ENCODE data around the gene CRISPLD2. TPM values are rescaled to one million over a fixed set of nuclear protein-coding genes. Genes with fewer than 3 reads are reported as not detected.

The CRISPLD2 gene
- total and polyA plus RNA-seq, 9 of the 15 experiments (the other 6 are each of a cell fraction or from before 2014, with no cell fraction given) = 0.03 to 0.24 (median 0.04) TPM; not detected in 4

- no peak overlapping the region for H3K27ac ChIP-seq (ENCODE audit: extremely low read depth, low read depth, low read length)
- FAIRE-seq (no peak), ATAC-seq (no peak), DNase-seq (ENCODE audit: extremely low read depth in 1 of 4, low spot score in 3 of 4) (no peak)
- H3K4me1 ChIP-seq (replicated peaks in 1 of 2; ENCODE audit: control insufficient read depth in 2 of 2, insufficient read depth in 2 of 2, low read length in 2 of 2) = peaks cover 0 to 9% of the 10 kb centered on the region in 2 experiments; a peak in 2 of 5 replicates
- TF ChIP-seq ZNF436 (CRISPR knock-in tag; IDR thresholded peaks at IDR 0.05) (no peak), CAMTA2 (CRISPR knock-in tag; conservative IDR thresholded peaks at IDR 0.05) (no peak)
- H3K36me3 ChIP-seq (ENCODE audit: control insufficient read depth, insufficient read depth, low read length) = no peaks in the 10 kb centered on the region
- peaks cover 50 to 59% of the 10 kb centered on the region in 2 experiments for H3K27me3 ChIP-seq (ENCODE audit: control insufficient read depth in 2 of 2, insufficient read depth in 2 of 2, low read length in 2 of 2)
- intact Hi-C loops (cut with micrococcal nuclease) (no loop called here), in situ Hi-C loops (cut with MboI) (no loop called here)
- no peak overlapping the region for H2AFZ ChIP-seq (ENCODE audit: low read depth, low read length)
- no peak overlapping the region for H3K4me3 ChIP-seq
- peaks cover 4% of the 10 kb centered on the region; the same call in 1 of the 2 replicates for H4K20me1 ChIP-seq (replicated peaks; ENCODE audit: control insufficient read depth, insufficient read depth, low read length)
- POLR2A ChIA-PET = interaction anchor here (0.7 to 1.1 kb wide), 2 partner anchors 33 to 59 kb away, joined by 3 read pairs; no protein-coding TSS in a partner anchor
- no peaks in the 10 kb centered on the region for H3K79me2 ChIP-seq (ENCODE audit: control insufficient read depth, insufficient read depth, low read length)
- no TSS peak for BruUV-seq (replicated peaks)
- 0% methylated on average over 7 of the region's 7 CpGs for WGBS (ENCODE audit: insufficient coverage, low coverage, missing lambda C conversion rate)
- CTCF ChIA-PET (ENCODE audit: low intra/inter-chr PET ratio) = interaction anchor here (0.6 kb wide), 1 partner anchor 58 kb away, joined by 3 read pairs; no protein-coding TSS in a partner anchor
- H3K9ac ChIP-seq (ENCODE audit: insufficient read depth in 1 of 2, low read depth in 2 of 2, low read length in 2 of 2) = no peak overlapping the region
- H3K9me3 ChIP-seq (replicated peaks; ENCODE audit: control insufficient read depth, insufficient read depth, low read depth, low read length) = no peaks in the 10 kb centered on the region
- no peak overlapping the region for H3K4me2 ChIP-seq (ENCODE audit: insufficient read depth, low read length)
- no peaks in the 10 kb centered on the region for H3K9me1 ChIP-seq (ENCODE audit: control insufficient read depth, insufficient read depth, low read length)
Observed at GRCh38 chr16:84919269-84919668, 99.5 kb downstream of the CRISPLD2 start.

DNA sequence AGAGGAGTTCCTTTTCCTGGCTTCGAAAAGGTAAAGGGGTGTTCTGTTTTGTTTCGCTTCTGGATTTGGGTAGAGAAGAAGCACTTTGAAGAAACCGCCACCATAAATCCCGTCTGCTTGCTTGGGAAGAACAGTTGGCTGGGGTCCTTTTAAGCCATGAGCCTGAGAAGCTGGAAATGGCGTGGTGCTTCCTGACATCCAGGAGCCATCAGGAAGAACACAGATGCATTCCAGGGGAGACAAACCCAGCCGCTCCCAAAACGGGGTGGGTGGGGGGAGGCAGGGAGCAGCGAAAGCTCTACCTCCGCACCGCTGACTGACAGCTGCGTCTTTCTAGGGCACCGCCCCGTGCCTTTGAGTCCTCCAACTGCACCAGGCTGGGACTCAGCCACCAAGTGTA is 99.9 kb downstream of the CRISPLD2 start:
- Histone ChIP-seq H3K9me3 (replicated peaks; ENCODE audit: control insufficient read depth, insufficient read depth, low read depth, low read length) (no peaks in the 10 kb centered on the region), H3K4me3 (no peak overlapping the region), H2AFZ (ENCODE audit: low read depth, low read length) (no peak overlapping the region), H3K27me3 (ENCODE audit: control insufficient read depth in 2 of 2, insufficient read depth in 2 of 2, low read length in 2 of 2) (peaks cover 47 to 54% of the 10 kb centered on the region in 2 experiments), H3K27ac (ENCODE audit: extremely low read depth, low read depth, low read length) (no peak overlapping the region), H3K9me1 (ENCODE audit: control insufficient read depth, insufficient read depth, low read length) (no peaks in the 10 kb centered on the region), H3K4me2 (ENCODE audit: insufficient read depth, low read length) (no peak overlapping the region), H3K9ac (ENCODE audit: insufficient read depth in 1 of 2, low read depth in 2 of 2, low read length in 2 of 2) (no peak overlapping the region), H3K79me2 (ENCODE audit: control insufficient read depth, insufficient read depth, low read length) (no peaks in the 10 kb centered on the region), H4K20me1 (replicated peaks; ENCODE audit: control insufficient read depth, insufficient read depth, low read length) (peaks cover 4% of the 10 kb centered on the region; the same call in 1 of the 2 replicates), H3K4me1 (replicated peaks in 1 of 2; ENCODE audit: control insufficient read depth in 2 of 2, insufficient read depth in 2 of 2, low read length in 2 of 2) (peaks cover 2 to 14% of the 10 kb centered on the region in 2 experiments; a peak in 4 of 5 replicates), H3K36me3 (ENCODE audit: control insufficient read depth, insufficient read depth, low read length) (no peaks in the 10 kb centered on the region)
- CTCF ChIA-PET (ENCODE audit: low intra/inter-chr PET ratio) = no interaction called here
- no TSS peak for BruUV-seq (replicated peaks)
- intact Hi-C loops (cut with micrococcal nuclease) = no loop called here
- POLR2A ChIA-PET = interaction anchor here (0.7 to 1.1 kb wide), 2 partner anchors 34 to 59 kb away, joined by 3 read pairs; no protein-coding TSS in a partner anchor
- 6% methylated on average over 13 of the region's 13 CpGs for WGBS (ENCODE audit: insufficient coverage, low coverage, missing lambda C conversion rate)
- in situ Hi-C loops (cut with MboI) = no loop called here
- FAIRE-seq = no peak
- DNase-seq (ENCODE audit: extremely low read depth in 1 of 4, low spot score in 3 of 4) = peak in 2 of 4 experiments; percentile 33 to 44
- ATAC-seq = peak; percentile 43; the same call in 2 of the 3 replicates
- TF ChIP-seq ZNF561 (CRISPR knock-in tag; conservative IDR thresholded peaks at IDR 0.05) (no peak), ZBTB34 (CRISPR knock-in tag; IDR thresholded peaks at IDR 0.05) (no peak), ZNF668 (CRISPR knock-in tag; IDR thresholded peaks at IDR 0.05) (no peak), CXXC5 (CRISPR knock-in tag; IDR thresholded peaks at IDR 0.05) (peak; percentile 84), CSDE1 (IDR thresholded peaks at IDR 0.05) (no peak), ZNF174 (CRISPR knock-in tag; IDR thresholded peaks at IDR 0.05) (no peak), HMGN3 (IDR thresholded peaks at IDR 0.05; ENCODE audit: borderline replicate concordance, extremely low read depth, insufficient read length, low read depth, low read length) (no peak), BDP1 (IDR thresholded peaks at IDR 0.05; ENCODE audit: insufficient read depth, insufficient read length) (no peak)
- TF ChIP-seq, protein P1, sequence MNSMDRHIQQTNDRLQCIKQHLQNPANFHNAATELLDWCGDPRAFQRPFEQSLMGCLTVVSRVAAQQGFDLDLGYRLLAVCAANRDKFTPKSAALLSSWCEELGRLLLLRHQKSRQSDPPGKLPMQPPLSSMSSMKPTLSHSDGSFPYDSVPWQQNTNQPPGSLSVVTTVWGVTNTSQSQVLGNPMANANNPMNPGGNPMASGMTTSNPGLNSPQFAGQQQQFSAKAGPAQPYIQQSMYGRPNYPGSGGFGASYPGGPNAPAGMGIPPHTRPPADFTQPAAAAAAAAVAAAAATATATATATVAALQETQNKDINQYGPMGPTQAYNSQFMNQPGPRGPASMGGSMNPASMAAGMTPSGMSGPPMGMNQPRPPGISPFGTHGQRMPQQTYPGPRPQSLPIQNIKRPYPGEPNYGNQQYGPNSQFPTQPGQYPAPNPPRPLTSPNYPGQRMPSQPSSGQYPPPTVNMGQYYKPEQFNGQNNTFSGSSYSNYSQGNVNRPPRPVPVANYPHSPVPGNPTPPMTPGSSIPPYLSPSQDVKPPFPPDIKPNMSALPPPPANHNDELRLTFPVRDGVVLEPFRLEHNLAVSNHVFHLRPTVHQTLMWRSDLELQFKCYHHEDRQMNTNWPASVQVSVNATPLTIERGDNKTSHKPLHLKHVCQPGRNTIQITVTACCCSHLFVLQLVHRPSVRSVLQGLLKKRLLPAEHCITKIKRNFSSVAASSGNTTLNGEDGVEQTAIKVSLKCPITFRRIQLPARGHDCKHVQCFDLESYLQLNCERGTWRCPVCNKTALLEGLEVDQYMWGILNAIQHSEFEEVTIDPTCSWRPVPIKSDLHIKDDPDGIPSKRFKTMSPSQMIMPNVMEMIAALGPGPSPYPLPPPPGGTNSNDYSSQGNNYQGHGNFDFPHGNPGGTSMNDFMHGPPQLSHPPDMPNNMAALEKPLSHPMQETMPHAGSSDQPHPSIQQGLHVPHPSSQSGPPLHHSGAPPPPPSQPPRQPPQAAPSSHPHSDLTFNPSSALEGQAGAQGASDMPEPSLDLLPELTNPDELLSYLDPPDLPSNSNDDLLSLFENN (IDR thresholded peaks at IDR 0.05; ENCODE audit: low read depth in 2 of 2, low read length in 2 of 2) = no peak
